MCF 10A (cell line): ENCODE data around the gene MDM1. TPM values are rescaled to one million over a fixed set of nuclear protein-coding genes. Genes with fewer than 3 reads are reported as not detected.

Experiments
- BruUV-seq: library from RNA; stranded (reverse); fragments of 400-500 nt; replicated peaks from 2 replicates; lab custom pipeline; 2021; lab: Mats Ljungman, UMichigan
- CTCF ChIA-PET: fragments of 300-600 bp; sonication (Branson Sonifier 250); formaldehyde crosslinking; extraction: SDS; loops from one replicate; lab custom pipeline; 2021; ENCODE audit warnings: antibody characterized with exemption, inconsistent platforms; lab: Yijun Ruan, JAX
- POLR2A ChIA-PET: fragments of 300-600, 350-650 bp; sonication (Branson Sonifier 250); formaldehyde crosslinking; extraction: SDS; loops from one replicate; lab custom pipeline; 2020; ENCODE audit warnings: antibody characterized with exemption, inconsistent platforms; lab: Yijun Ruan, JAX
- DNase-seq: peaks from one replicate; pipeline ENCODE4 v3.0.0-alpha.2; 2018; ENCODE audit not compliant: unreplicated experiment
- H3K27ac Mint-ChIP-seq: one replicate; pipeline ENCODE4 v1.8.0; 2022; ENCODE audit warnings: mild to moderate bottlenecking, low read depth, mixed read lengths; ENCODE audit not compliant: unreplicated experiment
- H3K27me3 Mint-ChIP-seq: one replicate; pipeline ENCODE4 v1.8.0; 2022; ENCODE audit warnings: mixed read lengths; ENCODE audit not compliant: insufficient read depth, unreplicated experiment
- H3K36me3 Mint-ChIP-seq: one replicate; pipeline ENCODE4 v1.8.0; 2022; ENCODE audit warnings: mild to moderate bottlenecking, moderate library complexity, mixed read lengths; ENCODE audit not compliant: insufficient read depth, unreplicated experiment
- H3K4me1 Mint-ChIP-seq: one replicate; pipeline ENCODE4 v1.8.0; 2022; ENCODE audit warnings: mixed read lengths; ENCODE audit not compliant: insufficient read depth, unreplicated experiment
- H3K4me3 Mint-ChIP-seq: one replicate; pipeline ENCODE4 v1.8.0; 2022; ENCODE audit warnings: mild to moderate bottlenecking, moderate library complexity, mixed read lengths; ENCODE audit not compliant: unreplicated experiment
- H3K9me3 Mint-ChIP-seq: one replicate; pipeline ENCODE4 v1.8.0; 2022; ENCODE audit warnings: mixed read lengths; ENCODE audit not compliant: unreplicated experiment
- intact Hi-C: fragments of 100-400 bp; cut with micrococcal nuclease; formaldehyde crosslinking; loops from 2 replicates; pipeline ENCODE4 v1.14.1; 2022
- total RNA-seq: library from RNA; stranded (reverse); gene quantifications from 2 replicates; pipeline ENCODE4 v1.2.3, GENCODE V29; 2022
- TF ChIP-seq, protein P1 (sequence below): fragments of 200-600 bp; IDR thresholded peaks from one replicate; pipeline ENCODE4 v1.8.0; 2022; ENCODE audit warnings: antibody characterized with exemption, mild to moderate bottlenecking; ENCODE audit not compliant: unreplicated experiment

MDM1 gene
- total RNA-seq, 1 experiment from 2014 or later = 11.8 TPM

DNA sequence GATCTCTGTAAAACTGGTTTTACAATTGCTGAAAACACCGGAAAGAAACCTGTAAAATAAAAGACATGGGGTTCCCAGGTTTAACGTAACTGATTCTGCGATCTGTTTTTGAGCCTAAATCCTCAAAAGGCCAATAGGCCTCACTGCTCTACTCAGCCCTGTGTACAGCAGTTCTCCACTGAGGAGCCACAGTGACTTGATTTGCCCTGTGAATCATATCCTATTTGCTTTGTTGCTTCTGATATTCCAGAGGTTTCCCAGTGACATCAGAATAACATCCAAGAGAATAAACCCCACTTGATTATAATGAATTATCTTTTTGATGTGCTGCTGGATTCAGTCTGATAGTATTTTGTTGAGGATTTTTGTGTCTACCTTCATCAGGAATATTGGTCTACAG is 27.5 kb downstream of the MDM1 start:
- Mint-ChIP-seq H3K27ac (no peak overlapping the region), H3K27me3 (no peaks in the 10 kb centered on the region), H3K9me3 (no peaks in the 10 kb centered on the region), H3K4me3 (no peak overlapping the region), H3K4me1 (no peaks in the 10 kb centered on the region), H3K36me3 (peaks cover 29% of the 10 kb centered on the region)
- intact Hi-C loops = no loop called here
- TF ChIP-seq, protein P1, sequence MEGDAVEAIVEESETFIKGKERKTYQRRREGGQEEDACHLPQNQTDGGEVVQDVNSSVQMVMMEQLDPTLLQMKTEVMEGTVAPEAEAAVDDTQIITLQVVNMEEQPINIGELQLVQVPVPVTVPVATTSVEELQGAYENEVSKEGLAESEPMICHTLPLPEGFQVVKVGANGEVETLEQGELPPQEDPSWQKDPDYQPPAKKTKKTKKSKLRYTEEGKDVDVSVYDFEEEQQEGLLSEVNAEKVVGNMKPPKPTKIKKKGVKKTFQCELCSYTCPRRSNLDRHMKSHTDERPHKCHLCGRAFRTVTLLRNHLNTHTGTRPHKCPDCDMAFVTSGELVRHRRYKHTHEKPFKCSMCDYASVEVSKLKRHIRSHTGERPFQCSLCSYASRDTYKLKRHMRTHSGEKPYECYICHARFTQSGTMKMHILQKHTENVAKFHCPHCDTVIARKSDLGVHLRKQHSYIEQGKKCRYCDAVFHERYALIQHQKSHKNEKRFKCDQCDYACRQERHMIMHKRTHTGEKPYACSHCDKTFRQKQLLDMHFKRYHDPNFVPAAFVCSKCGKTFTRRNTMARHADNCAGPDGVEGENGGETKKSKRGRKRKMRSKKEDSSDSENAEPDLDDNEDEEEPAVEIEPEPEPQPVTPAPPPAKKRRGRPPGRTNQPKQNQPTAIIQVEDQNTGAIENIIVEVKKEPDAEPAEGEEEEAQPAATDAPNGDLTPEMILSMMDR = no peak
- ChIA-PET CTCF (no interaction called here), POLR2A (no interaction called here)
- no TSS peak for BruUV-seq
- no peak for DNase-seq

DNA sequence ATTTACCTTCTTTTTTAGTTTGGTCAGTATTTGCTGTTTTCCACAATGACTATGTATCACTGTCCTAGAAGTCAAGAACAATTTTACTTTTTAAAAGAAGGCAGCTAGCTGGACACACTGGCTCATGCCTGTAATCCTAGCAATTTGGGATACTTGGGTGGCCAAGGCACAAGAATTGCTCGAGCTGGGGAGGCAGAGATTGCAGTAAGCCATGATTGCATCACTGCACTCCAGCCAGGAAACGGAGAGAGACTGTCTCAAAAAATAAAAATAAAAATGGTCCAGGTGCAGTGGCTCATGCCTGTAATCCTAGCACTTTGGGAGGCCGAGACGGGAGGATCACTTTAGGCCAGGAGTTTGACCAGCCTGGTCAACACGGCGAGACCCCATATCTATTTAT is 28.3 kb downstream of the MDM1 start:
- H3K27me3 Mint-ChIP-seq = no peaks in the 10 kb centered on the region
- no TSS peak for BruUV-seq
- peaks cover 29% of the 10 kb centered on the region for H3K36me3 Mint-ChIP-seq
- no peaks in the 10 kb centered on the region for H3K9me3 Mint-ChIP-seq
- CTCF ChIA-PET = interaction anchor here (0.6 kb wide), 1 partner anchor 13 kb away, joined by 3 read pairs; no protein-coding TSS in a partner anchor
- intact Hi-C loops = no loop called here
- H3K4me3 Mint-ChIP-seq = no peak overlapping the region
- POLR2A ChIA-PET = no interaction called here
- peak; percentile 19 for DNase-seq
- H3K4me1 Mint-ChIP-seq = no peaks in the 10 kb centered on the region
- TF ChIP-seq, protein P1 = no peak
- no peak overlapping the region for H3K27ac Mint-ChIP-seq

DNA sequence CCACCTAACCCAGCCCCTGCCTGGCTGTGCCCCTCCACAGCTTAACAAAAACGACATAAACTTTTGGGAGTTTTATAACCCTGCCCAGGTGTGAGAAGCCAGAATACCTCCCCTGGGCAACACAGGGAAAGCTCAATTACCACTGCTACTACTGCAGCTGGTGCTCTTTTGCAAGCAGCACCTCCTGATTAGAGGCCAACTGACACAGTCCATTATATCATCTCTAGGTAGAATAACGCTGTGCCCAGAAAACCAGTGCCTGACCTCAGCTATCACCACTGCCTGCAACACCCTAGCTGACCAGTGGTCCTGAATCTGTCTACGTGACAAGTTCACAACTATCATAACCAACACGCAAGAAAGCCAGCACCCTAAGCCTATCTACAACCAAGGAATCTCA is 34.2 kb downstream of the MDM1 start:
- Mint-ChIP-seq H3K36me3 (peaks cover 27% of the 10 kb centered on the region), H3K27me3 (no peaks in the 10 kb centered on the region), H3K4me3 (no peak overlapping the region), H3K4me1 (no peaks in the 10 kb centered on the region), H3K9me3 (no peaks in the 10 kb centered on the region), H3K27ac (no peak overlapping the region)
- TF ChIP-seq, protein P1 = no peak
- DNase-seq = no peak
- BruUV-seq = no TSS peak
- ChIA-PET CTCF (no interaction called here), POLR2A (no interaction called here)
- intact Hi-C loops = no loop called here

DNA sequence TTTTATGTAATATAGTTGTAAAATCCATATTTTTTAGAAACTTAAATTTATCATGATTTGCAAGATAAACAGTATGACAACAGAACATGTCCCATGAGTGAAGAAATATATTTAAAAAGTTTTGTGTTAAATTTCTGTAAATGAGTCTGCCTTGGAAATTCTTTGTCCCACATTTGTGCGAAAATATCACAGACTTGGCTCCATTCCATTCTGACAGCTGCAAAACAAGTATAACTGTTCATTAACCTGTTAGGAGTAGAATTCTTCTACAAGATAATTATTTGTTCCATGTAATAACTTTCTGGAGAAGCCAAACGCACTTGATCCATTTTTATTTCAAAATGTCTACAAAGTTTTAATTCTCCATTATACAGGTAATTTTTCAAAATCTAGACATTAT is 37.9 kb downstream of the MDM1 start:
- TF ChIP-seq, protein P1 = no peak
- no peak overlapping the region for H3K4me3 Mint-ChIP-seq
- H3K27me3 Mint-ChIP-seq = no peaks in the 10 kb centered on the region
- DNase-seq = no peak
- intact Hi-C loops = no loop called here
- H3K9me3 Mint-ChIP-seq = no peaks in the 10 kb centered on the region
- no TSS peak for BruUV-seq
- H3K27ac Mint-ChIP-seq = no peak overlapping the region
- H3K4me1 Mint-ChIP-seq = no peaks in the 10 kb centered on the region
- H3K36me3 Mint-ChIP-seq = no peaks in the 10 kb centered on the region
- ChIA-PET CTCF (interaction anchor here (1.5 kb wide), 1 partner anchor 26 kb away, joined by 3 read pairs; no protein-coding TSS in a partner anchor), POLR2A (no interaction called here)
